K562 (cell line): ENCODE data around the gene MCM3. TPM values are rescaled to one million over a fixed set of nuclear protein-coding genes. Genes with fewer than 3 reads are reported as not detected.

Experiments
- ATAC-seq: fragments of 200-7000 bp; cut with Tn5 transposase; 3 replicates; pipeline ENCODE4 v1.9.1; 2020; ENCODE audit warnings: moderate library complexity
- BruUV-seq: library from RNA; stranded (reverse); fragments of 400-500 nt; replicated peaks from 2 replicates; lab custom pipeline; 2021; lab: Mats Ljungman, UMichigan
- CTCF ChIA-PET: fragments of 300-600 bp; formaldehyde crosslinking; extraction: SDS; loops from one replicate; lab custom pipeline; 2021; ENCODE audit warnings: low intra/inter-chr PET ratio; lab: Yijun Ruan, JAX
- POLR2A ChIA-PET: fragments of 300-600, 350-650 bp; sonication (Branson Sonifier 250); formaldehyde crosslinking; extraction: SDS; loops from one replicate; lab custom pipeline; 2021; ENCODE audit warnings: antibody characterized with exemption, inconsistent platforms; lab: Yijun Ruan, JAX
- DNase-seq, 4 experiments: peaks; one replicate each; pipeline versions ENCODE4 v3.0.0 to v3.0.0-alpha.2; 2011 to 2018; ENCODE audit warnings: low spot score in 3 of 4, mixed read lengths in 3 of 4; ENCODE audit errors: extremely low read depth in 1 of 4
- FAIRE-seq: peaks from 2 replicates; lab custom pipeline; 2011; peaks lifted over from hg19 to GRCh38; lab: Jason Lieb, UNC
- H2AFZ ChIP-seq: 2 replicates; pipeline ENCODE4 v1.6.0; 2011; ENCODE audit warnings: low read depth, low read length, control low read depth, inconsistent platforms
- H3K27ac ChIP-seq: fragments of 200-600 bp; 3 replicates; pipeline ENCODE4 v1.8.0; 2011; ENCODE audit warnings: low read depth, mild to moderate bottlenecking, control low read depth, inconsistent platforms, low read length, moderate library complexity, mixed read lengths; ENCODE audit errors: extremely low read depth
- H3K27me3 ChIP-seq, 2 experiments: fragments of 300-600 bp in 1 of 2; 2 replicates in 1 of 2; 3 replicates in 1 of 2; pipeline versions ENCODE4 v1.6.0 to v1.8.0; 2011; ENCODE audit warnings: inconsistent platforms in 2 of 2, low read length in 2 of 2, mild to moderate bottlenecking in 1 of 2, mixed read lengths in 1 of 2, moderate library complexity in 1 of 2; ENCODE audit not compliant: control insufficient read depth in 2 of 2, insufficient read depth in 2 of 2
- H3K36me3 ChIP-seq: fragments of 300-600 bp; 3 replicates; pipeline ENCODE4 v1.8.0; 2011; ENCODE audit warnings: mild to moderate bottlenecking, low read length, inconsistent platforms; ENCODE audit not compliant: control insufficient read depth, insufficient read depth
- H3K4me1 ChIP-seq, 2 experiments: fragments of 200-600 bp in 1 of 2; replicated peaks in 1 of 2; 2 replicates in 1 of 2; 3 replicates in 1 of 2; pipeline versions ENCODE4 v1.5.1 to v1.8.0; 2011; ENCODE audit warnings: inconsistent platforms in 2 of 2, low read length in 2 of 2, mild to moderate bottlenecking in 1 of 2, mixed read lengths in 1 of 2, moderate library complexity in 1 of 2; ENCODE audit not compliant: control insufficient read depth in 2 of 2, insufficient read depth in 2 of 2
- H3K4me2 ChIP-seq: 2 replicates; pipeline ENCODE4 v1.6.1; 2011; ENCODE audit warnings: low read length, control low read depth, inconsistent platforms, mixed read lengths; ENCODE audit not compliant: insufficient read depth
- H3K4me3 ChIP-seq: fragments of 200-600 bp; sonication (generic), shearing (Covaris generic); 2 replicates; pipeline ENCODE4 v1.5.1; 2016; ENCODE audit warnings: control low read depth, inconsistent platforms
- H3K79me2 ChIP-seq: fragments of 200-600 bp; 3 replicates; pipeline ENCODE4 v1.8.0; 2011; ENCODE audit warnings: low read length, inconsistent platforms; ENCODE audit not compliant: control insufficient read depth, insufficient read depth
- H3K9ac ChIP-seq, 2 experiments: 2 replicates each; pipeline versions ENCODE4 v1.6.0 to v1.6.1; 2011; ENCODE audit warnings: low read depth in 2 of 2, low read length in 2 of 2, control low read depth in 1 of 2, inconsistent platforms in 1 of 2, mild to moderate bottlenecking in 1 of 2, mixed read lengths in 1 of 2; ENCODE audit not compliant: insufficient read depth in 1 of 2
- H3K9me1 ChIP-seq: one replicate; pipeline ENCODE4 v1.6.0; 2011; ENCODE audit warnings: inconsistent platforms, mild to moderate bottlenecking, low read length, moderate library complexity; ENCODE audit not compliant: control insufficient read depth, insufficient read depth
- H3K9me3 ChIP-seq: replicated peaks from 2 replicates; pipeline ENCODE4 v1.5.1; 2011; ENCODE audit warnings: low read depth, low read length, inconsistent platforms; ENCODE audit not compliant: control insufficient read depth, insufficient read depth
- H4K20me1 ChIP-seq: replicated peaks from 2 replicates; pipeline ENCODE4 v1.6.1; 2011; ENCODE audit warnings: low read length, inconsistent platforms, mixed read lengths; ENCODE audit not compliant: control insufficient read depth, insufficient read depth
- ARID1B ChIP-seq: fragments of 450-650 bp; IDR thresholded peaks from 2 replicates; pipeline ENCODE4 v1.6.1; 2016; ENCODE audit warnings: antibody characterized with exemption, mild to moderate bottlenecking, inconsistent platforms
- ESRRA ChIP-seq: fragments of 450-650 bp; IDR thresholded peaks from 2 replicates; pipeline ENCODE4 v1.6.1; 2014; ENCODE audit warnings: low read depth, mild to moderate bottlenecking, moderate library complexity, borderline replicate concordance
- PTTG1 ChIP-seq: fragments of 450-650 bp; IDR thresholded peaks from 2 replicates; pipeline ENCODE4 v1.6.1; 2016; ENCODE audit warnings: low read depth, mild to moderate bottlenecking, missing genetic modification characterization, missing compliant biosample characterization
- ZNF134 ChIP-seq: fragments of 250-450 bp; sonication (Bioruptor Pico); conservative IDR thresholded peaks from 2 replicates; pipeline ENCODE4 v1.4.0; 2020
- ZNF316 ChIP-seq: fragments of 450-650 bp; IDR thresholded peaks from 2 replicates; pipeline ENCODE4 v1.6.1; 2016
- WGBS: fragments of 100-300 bp; shearing (Covaris generic); methylation state at CpG from one replicate; pipeline ENCODE4 v1.1.6; 2016; ENCODE audit warnings: low coverage, mixed read lengths; ENCODE audit not compliant: insufficient coverage; ENCODE audit errors: missing lambda C conversion rate; 5-methylcytosine and 5-hydroxymethylcytosine counted together
- in situ Hi-C: fragments of 300-500 bp; cut with MboI; formaldehyde crosslinking; loops from 4 replicates; pipeline ENCODE4 v1.15.0; 2018; ENCODE audit warnings: inconsistent platforms, mixed read lengths
- intact Hi-C: fragments of 100-400 bp; cut with micrococcal nuclease; formaldehyde crosslinking; loops from 2 replicates; pipeline ENCODE4 v1.14.2; 2022
- polyA plus RNA-seq, 8 experiments: library from polyadenylated mRNA; depleted of rRNA in 4 of 8; stranded (reverse) in 5 of 8; unstranded in 3 of 8; fragments of >200 nt; fragmentation: Nextera tagmentation in 2 of 8; fragmentation: Illumina TruSeq in 1 of 8; extraction: Ambion mirVana in 2 of 8; extraction: Trizol in 1 of 8; gene quantifications; 2 replicates each; pipeline versions ENCODE4 v1.2.1 to v1.2.3, GENCODE V29; 2011 to 2014; ENCODE audit warnings: inconsistent platforms in 1 of 8, missing spikeins in 1 of 8
- total RNA-seq, 7 experiments: library from RNA; depleted of rRNA in 6 of 7; stranded (reverse); fragments of >200 nt in 6 of 7; fragmentation: Illumina TruSeq in 2 of 7; extraction: Trizol in 2 of 7; gene quantifications; 2 replicates each; pipeline versions ENCODE4 v1.2.1 to v1.2.3, GENCODE V29; 2011 to 2021; ENCODE audit warnings: low replicate concordance in 1 of 7
- TF ChIP-seq, protein P1 (sequence below): fragments of 250-450 bp; sonication (Bioruptor Pico); IDR thresholded peaks from 2 replicates; pipeline ENCODE4 v1.5.0; 2021; ENCODE audit warnings: mild to moderate bottlenecking, borderline replicate concordance
- TF ChIP-seq, protein P2 (sequence below): fragments of 250-450 bp; sonication (Bioruptor Pico); IDR thresholded peaks from 2 replicates; pipeline ENCODE4 v1.8.0; 2022; ENCODE audit warnings: inconsistent platforms, mild to moderate bottlenecking, moderate library complexity, borderline replicate concordance
- TF ChIP-seq, protein P3 (sequence below): fragments of 450-650 bp; conservative IDR thresholded peaks from 2 replicates; pipeline ENCODE4 v1.6.1; 2016; ENCODE audit warnings: missing genetic modification characterization, low read depth, mild to moderate bottlenecking, control low read depth, missing compliant biosample characterization
- TF ChIP-seq, protein P4 (sequence below): sonication (generic); formaldehyde crosslinking; IDR thresholded peaks from 2 replicates; pipeline ENCODE4 v1.9.0; 2022; ENCODE audit warnings: mild to moderate bottlenecking, missing genetic modification reagents
- TF ChIP-seq, protein P5 (sequence below): IDR thresholded peaks from 3 replicates; pipeline ENCODE4 v1.6.1; 2011; ENCODE audit warnings: borderline replicate concordance, mild to moderate bottlenecking, moderate library complexity; ENCODE audit not compliant: insufficient read length; ENCODE audit errors: extremely low read depth

The MCM3 gene
- total and polyA plus RNA-seq, 9 of the 15 experiments (the other 6 are each of a cell fraction or from before 2014, with no cell fraction given) = 76.1 to 270 (median 250) TPM

DNA sequence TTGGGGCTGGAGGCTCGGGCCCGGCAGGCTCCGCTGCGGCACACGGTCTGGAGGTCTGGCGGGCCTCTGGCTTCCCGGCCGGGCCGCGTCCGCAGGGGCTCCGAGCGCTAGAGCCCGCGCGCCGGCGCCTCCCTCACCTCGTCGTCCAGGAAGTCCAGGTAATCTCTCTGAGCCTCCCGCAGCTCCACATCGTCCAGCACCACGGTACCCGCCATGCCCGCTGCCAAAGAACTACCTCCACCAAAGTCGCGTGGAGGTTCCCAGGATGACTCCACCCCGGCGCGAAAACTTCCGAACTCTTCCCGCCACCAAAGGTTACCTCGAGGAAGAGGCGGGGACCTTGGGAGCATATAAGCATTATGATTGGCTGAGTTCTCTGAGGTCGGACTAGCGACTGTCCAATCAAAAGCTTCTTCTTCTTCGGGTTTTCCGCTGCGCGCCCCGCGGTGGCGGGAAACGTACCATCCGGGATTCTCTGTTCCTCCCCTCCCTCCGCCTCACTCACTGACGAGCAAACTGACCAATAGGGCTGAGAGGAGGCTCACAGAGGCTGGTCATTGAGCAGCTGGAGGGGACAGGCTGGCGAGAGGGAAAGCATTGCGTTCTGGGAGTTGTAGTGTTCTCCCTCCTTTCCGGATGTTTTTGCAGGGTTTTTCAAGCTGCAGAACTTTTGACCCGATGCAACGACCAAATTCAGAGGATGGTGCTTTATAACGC is at the start of gene MCM3 (continued):
- TF ChIP-seq, protein P1, sequence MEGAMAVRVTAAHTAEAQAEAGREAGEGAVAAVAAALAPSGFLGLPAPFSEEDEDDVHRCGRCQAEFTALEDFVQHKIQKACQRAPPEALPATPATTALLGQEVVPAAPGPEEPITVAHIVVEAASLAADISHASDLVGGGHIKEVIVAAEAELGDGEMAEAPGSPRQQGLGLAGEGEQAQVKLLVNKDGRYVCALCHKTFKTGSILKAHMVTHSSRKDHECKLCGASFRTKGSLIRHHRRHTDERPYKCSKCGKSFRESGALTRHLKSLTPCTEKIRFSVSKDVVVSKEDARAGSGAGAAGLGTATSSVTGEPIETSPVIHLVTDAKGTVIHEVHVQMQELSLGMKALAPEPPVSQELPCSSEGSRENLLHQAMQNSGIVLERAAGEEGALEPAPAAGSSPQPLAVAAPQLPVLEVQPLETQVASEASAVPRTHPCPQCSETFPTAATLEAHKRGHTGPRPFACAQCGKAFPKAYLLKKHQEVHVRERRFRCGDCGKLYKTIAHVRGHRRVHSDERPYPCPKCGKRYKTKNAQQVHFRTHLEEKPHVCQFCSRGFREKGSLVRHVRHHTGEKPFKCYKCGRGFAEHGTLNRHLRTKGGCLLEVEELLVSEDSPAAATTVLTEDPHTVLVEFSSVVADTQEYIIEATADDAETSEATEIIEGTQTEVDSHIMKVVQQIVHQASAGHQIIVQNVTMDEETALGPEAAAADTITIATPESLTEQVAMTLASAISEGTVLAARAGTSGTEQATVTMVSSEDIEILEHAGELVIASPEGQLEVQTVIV (CRISPR knock-in tag) = no peak
- TF ChIP-seq, protein P2, sequence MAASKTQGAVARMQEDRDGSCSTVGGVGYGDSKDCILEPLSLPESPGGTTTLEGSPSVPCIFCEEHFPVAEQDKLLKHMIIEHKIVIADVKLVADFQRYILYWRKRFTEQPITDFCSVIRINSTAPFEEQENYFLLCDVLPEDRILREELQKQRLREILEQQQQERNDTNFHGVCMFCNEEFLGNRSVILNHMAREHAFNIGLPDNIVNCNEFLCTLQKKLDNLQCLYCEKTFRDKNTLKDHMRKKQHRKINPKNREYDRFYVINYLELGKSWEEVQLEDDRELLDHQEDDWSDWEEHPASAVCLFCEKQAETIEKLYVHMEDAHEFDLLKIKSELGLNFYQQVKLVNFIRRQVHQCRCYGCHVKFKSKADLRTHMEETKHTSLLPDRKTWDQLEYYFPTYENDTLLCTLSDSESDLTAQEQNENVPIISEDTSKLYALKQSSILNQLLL (CRISPR knock-in tag) = no peak
- TF ChIP-seq, all 486 proteins: peak for 130

DNA sequence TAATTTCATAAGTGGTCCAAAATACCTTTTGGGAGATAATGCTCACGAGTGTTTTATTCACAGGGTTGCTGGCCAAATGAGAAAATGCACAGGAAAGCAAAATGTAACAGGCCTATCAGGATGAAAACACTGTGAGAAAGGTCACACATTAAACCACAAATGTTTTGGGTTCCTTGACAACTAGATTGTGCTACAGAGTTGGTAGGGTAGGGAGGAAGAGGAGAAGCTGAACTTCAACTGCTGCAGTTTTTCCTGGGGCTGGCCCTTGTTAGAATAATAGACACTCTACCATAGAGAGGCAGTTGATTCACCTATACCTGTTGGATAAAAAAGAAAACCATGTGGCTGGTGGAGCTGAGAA is 49.3 kb upstream of the MCM3 start:
- Histone ChIP-seq H3K27ac (no peak overlapping the region), H3K9me1 (peaks cover 3% of the 10 kb centered on the region), H2AFZ (0 out of 2 replicates have a peak overlapping the region, but pooled peaks have one; percentile 3), H3K36me3 (no peaks in the 10 kb centered on the region), H3K9me3 (no peaks in the 10 kb centered on the region), H3K27me3 (no peaks in the 10 kb centered on the region), H4K20me1 (no peaks in the 10 kb centered on the region), H3K79me2 (no peaks in the 10 kb centered on the region), H3K4me2 (no peak overlapping the region), H3K4me1 (peaks cover 12 to 36% of the 10 kb centered on the region in 2 experiments), H3K9ac (no peak overlapping the region), H3K4me3 (no peak overlapping the region)
- intact Hi-C loops = no loop called here
- peak in 1 of 4 experiments; percentile 34 for DNase-seq
- ChIA-PET CTCF (no interaction called here), POLR2A (interaction anchor here (0.6 to 1.7 kb wide), 3 partner anchors 19 to 50 kb away, joined by 3 to 7 read pairs (median 3); no protein-coding TSS in a partner anchor)
- FAIRE-seq = peak; percentile 83
- whole genome bisulfite sequencing = 0% methylated on average over 1 of the region's 1 CpG
- in situ Hi-C loops = no loop called here
- no TSS peak for BruUV-seq
- peak; percentile 40; the same call in 2 of the 3 replicates for ATAC-seq
- TF ChIP-seq ZNF316 (peak; percentile 40), ESRRA (0 out of 2 replicates have a peak, but pooled peaks have one; percentile 30), ARID1B (0 out of 2 replicates have a peak, but pooled peaks have one; percentile 11), ZNF134 (CRISPR knock-in tag) (0 out of 2 replicates have a peak, but pooled peaks have one; percentile 45), PTTG1 (tag) (no peak)
- TF ChIP-seq, protein P3, sequence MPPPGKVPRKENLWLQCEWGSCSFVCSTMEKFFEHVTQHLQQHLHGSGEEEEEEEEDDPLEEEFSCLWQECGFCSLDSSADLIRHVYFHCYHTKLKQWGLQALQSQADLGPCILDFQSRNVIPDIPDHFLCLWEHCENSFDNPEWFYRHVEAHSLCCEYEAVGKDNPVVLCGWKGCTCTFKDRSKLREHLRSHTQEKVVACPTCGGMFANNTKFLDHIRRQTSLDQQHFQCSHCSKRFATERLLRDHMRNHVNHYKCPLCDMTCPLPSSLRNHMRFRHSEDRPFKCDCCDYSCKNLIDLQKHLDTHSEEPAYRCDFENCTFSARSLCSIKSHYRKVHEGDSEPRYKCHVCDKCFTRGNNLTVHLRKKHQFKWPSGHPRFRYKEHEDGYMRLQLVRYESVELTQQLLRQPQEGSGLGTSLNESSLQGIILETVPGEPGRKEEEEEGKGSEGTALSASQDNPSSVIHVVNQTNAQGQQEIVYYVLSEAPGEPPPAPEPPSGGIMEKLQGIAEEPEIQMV (tag) = no peak
- TF ChIP-seq, protein P4, sequence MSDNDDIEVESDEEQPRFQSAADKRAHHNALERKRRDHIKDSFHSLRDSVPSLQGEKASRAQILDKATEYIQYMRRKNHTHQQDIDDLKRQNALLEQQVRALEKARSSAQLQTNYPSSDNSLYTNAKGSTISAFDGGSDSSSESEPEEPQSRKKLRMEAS (CRISPR knock-in tag) = no peak
- TF ChIP-seq, protein P5, sequence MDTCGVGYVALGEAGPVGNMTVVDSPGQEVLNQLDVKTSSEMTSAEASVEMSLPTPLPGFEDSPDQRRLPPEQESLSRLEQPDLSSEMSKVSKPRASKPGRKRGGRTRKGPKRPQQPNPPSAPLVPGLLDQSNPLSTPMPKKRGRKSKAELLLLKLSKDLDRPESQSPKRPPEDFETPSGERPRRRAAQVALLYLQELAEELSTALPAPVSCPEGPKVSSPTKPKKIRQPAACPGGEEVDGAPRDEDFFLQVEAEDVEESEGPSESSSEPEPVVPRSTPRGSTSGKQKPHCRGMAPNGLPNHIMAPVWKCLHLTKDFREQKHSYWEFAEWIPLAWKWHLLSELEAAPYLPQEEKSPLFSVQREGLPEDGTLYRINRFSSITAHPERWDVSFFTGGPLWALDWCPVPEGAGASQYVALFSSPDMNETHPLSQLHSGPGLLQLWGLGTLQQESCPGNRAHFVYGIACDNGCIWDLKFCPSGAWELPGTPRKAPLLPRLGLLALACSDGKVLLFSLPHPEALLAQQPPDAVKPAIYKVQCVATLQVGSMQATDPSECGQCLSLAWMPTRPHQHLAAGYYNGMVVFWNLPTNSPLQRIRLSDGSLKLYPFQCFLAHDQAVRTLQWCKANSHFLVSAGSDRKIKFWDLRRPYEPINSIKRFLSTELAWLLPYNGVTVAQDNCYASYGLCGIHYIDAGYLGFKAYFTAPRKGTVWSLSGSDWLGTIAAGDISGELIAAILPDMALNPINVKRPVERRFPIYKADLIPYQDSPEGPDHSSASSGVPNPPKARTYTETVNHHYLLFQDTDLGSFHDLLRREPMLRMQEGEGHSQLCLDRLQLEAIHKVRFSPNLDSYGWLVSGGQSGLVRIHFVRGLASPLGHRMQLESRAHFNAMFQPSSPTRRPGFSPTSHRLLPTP = no peak
